Glutamatergic neuron (in vitro differentiated cells): Measurements from ENCODE around the gene TAOK2. TPM values are rescaled to one million over a fixed set of nuclear protein-coding genes. Genes with fewer than 3 reads are reported as not detected.

ENCODE experiments used
- DNase-seq: peaks from one replicate; pipeline ENCODE4 v3.0.0; 2022
- H3K27ac Mint-ChIP-seq: one replicate; pipeline ENCODE4 v1.8.0; 2020; ENCODE audit warnings: mild to moderate bottlenecking, mixed read lengths, inconsistent platforms; ENCODE audit not compliant: unreplicated experiment
- H3K27me3 Mint-ChIP-seq: one replicate; pipeline ENCODE4 v1.8.0; 2020; ENCODE audit warnings: mild to moderate bottlenecking, moderate library complexity, mixed read lengths, inconsistent platforms; ENCODE audit not compliant: unreplicated experiment
- H3K36me3 Mint-ChIP-seq: one replicate; pipeline ENCODE4 v1.8.0; 2020; ENCODE audit warnings: mild to moderate bottlenecking, mixed read lengths, inconsistent platforms; ENCODE audit not compliant: unreplicated experiment
- H3K4me1 Mint-ChIP-seq: one replicate; pipeline ENCODE4 v1.8.0; 2020; ENCODE audit warnings: mild to moderate bottlenecking, low read depth, mixed read lengths, inconsistent platforms; ENCODE audit not compliant: unreplicated experiment
- H3K4me3 Mint-ChIP-seq: one replicate; pipeline ENCODE4 v1.8.0; 2020; ENCODE audit warnings: mild to moderate bottlenecking, mixed read lengths, inconsistent platforms; ENCODE audit not compliant: unreplicated experiment
- H3K9me3 Mint-ChIP-seq: one replicate; pipeline ENCODE4 v1.8.0; 2020; ENCODE audit warnings: mild to moderate bottlenecking, moderate library complexity, mixed read lengths, inconsistent platforms; ENCODE audit not compliant: unreplicated experiment
- total RNA-seq: library from RNA; stranded (reverse); fragmentation: NEBNext Ultra II Directional; extraction: Animal tissue kit (Norgen Biotek cat#: 25700); gene quantifications from one replicate; pipeline ENCODE4 v1.2.1, GENCODE V29; 2021; ENCODE audit not compliant: unreplicated experiment
- TF ChIP-seq, protein P1 (sequence below): fragments of 200-600 bp; sonication (generic); IDR thresholded peaks from one replicate; pipeline ENCODE4 v1.5.0; 2021; ENCODE audit not compliant: partially characterized antibody, unreplicated experiment

Gene TAOK2
- total RNA-seq, 1 donor from 2014 or later: 58.5 TPM

DNA sequence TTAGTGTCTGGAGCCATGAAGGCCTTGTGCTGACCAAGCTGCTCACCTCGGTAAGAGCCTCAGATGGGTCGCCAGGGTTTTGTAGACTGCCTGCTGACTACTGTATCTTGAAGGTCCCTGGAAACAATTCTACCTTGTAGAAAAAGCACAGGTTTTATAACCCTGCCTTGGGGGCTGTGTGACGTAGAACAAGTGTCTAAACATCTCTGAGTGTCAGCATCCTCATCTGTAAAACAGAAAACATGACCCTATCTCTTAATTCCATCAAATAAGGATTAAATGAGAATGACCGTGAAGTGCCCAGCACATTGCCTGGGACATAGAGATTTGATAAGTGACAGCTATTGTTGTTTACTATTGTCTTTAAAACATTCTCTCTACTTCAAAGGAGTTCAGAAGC lies 5.5 kb upstream of the TAOK2 start:
- no peak for DNase-seq
- TF ChIP-seq, protein P1, sequence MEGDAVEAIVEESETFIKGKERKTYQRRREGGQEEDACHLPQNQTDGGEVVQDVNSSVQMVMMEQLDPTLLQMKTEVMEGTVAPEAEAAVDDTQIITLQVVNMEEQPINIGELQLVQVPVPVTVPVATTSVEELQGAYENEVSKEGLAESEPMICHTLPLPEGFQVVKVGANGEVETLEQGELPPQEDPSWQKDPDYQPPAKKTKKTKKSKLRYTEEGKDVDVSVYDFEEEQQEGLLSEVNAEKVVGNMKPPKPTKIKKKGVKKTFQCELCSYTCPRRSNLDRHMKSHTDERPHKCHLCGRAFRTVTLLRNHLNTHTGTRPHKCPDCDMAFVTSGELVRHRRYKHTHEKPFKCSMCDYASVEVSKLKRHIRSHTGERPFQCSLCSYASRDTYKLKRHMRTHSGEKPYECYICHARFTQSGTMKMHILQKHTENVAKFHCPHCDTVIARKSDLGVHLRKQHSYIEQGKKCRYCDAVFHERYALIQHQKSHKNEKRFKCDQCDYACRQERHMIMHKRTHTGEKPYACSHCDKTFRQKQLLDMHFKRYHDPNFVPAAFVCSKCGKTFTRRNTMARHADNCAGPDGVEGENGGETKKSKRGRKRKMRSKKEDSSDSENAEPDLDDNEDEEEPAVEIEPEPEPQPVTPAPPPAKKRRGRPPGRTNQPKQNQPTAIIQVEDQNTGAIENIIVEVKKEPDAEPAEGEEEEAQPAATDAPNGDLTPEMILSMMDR: no peak
- Mint-ChIP-seq H3K4me3 (no peak overlapping the region), H3K27me3 (peaks cover 3% of the 10 kb centered on the region), H3K9me3 (peaks cover 6% of the 10 kb centered on the region), H3K36me3 (peaks cover 8% of the 10 kb centered on the region), H3K27ac (no peak overlapping the region), H3K4me1 (peaks cover 2% of the 10 kb centered on the region)

DNA sequence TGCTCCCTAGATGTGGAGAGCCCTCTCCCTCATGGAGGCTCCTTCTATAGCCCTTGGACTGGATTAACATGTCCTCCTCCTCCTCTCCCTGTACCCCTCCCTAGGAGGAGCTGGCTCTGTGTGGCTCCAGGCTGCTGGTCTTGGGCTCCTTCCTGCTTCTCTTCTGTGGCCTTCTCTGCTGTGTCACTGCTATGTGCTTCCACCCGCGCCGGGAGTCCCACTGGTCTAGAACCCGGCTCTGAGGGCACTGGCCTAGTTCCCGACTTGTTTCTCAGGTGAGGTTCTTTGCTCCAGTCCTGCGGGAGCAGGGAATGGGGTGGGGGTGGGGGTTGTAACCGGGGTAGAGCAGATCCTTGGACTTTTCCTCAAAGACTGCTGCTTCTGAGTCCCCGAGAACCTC lies 2.4 kb upstream of the TAOK2 start:
- Mint-ChIP-seq H3K4me1 (peaks cover 18% of the 10 kb centered on the region), H3K9me3 (peaks cover 17% of the 10 kb centered on the region), H3K36me3 (peaks cover 4% of the 10 kb centered on the region), H3K27ac (no peak overlapping the region), H3K4me3 (no peak overlapping the region), H3K27me3 (peaks cover 8% of the 10 kb centered on the region)
- DNase-seq: no peak
- TF ChIP-seq, protein P1: no peak

DNA sequence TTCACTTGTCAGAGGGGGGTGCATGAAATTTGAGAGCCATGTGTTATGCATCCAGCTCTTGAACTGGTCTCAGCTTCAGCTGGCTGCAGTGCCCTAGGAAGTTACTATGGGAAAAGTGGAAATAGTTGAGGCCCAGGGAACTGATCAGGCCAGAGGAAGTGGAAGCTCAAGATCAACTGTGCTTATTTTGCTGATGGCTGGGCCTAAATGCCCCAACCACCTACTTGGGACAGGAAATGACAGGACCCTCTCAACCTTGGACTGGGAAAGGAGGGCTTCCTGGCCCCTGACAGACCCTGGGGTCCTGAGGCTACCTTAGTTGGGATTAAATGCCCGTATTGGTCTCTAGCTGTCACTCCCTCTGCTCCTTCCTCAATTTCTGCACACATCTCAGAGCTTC lies 1.2 kb upstream of the TAOK2 start:
- Mint-ChIP-seq H3K4me3 (peak overlapping the region; percentile 40), H3K4me1 (peaks cover 26% of the 10 kb centered on the region), H3K9me3 (peaks cover 17% of the 10 kb centered on the region), H3K27me3 (peaks cover 8% of the 10 kb centered on the region), H3K36me3 (peaks cover 4% of the 10 kb centered on the region), H3K27ac (no peak overlapping the region)
- DNase-seq: no peak
- TF ChIP-seq, protein P1: no peak

DNA sequence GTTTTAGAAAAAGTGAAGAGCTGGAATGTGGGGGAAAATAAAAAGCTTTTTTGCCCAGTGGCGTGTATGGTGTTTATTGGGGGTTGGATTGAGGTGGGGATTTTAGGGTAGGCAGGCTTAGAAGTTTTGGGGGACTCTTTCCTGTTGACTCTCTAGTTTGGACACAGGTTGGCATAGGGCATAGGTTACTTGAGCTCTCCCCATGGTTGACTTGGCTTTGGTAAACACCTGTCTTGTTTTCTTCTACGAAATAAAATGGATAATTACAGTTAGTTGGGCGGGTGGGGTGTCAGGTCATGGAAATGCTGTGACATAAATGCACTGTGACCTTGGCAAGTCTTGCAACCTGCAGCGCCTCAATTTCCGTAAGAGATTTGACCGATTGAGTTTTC lies 680 bp upstream of the TAOK2 start:
- TF ChIP-seq, protein P1: no peak
- H3K27ac Mint-ChIP-seq: no peak overlapping the region
- peak overlapping the region; percentile 40 for H3K4me3 Mint-ChIP-seq
- peaks cover 4% of the 10 kb centered on the region for H3K36me3 Mint-ChIP-seq
- no peak for DNase-seq
- peaks cover 8% of the 10 kb centered on the region for H3K27me3 Mint-ChIP-seq
- peaks cover 26% of the 10 kb centered on the region for H3K4me1 Mint-ChIP-seq
- H3K9me3 Mint-ChIP-seq: peaks cover 17% of the 10 kb centered on the region

- peaks cover 7% of the 10 kb centered on the region for H3K27me3 Mint-ChIP-seq
- TF ChIP-seq, protein P1: no peak
- peak overlapping the region; percentile 94 for H3K4me3 Mint-ChIP-seq
- H3K27ac Mint-ChIP-seq: peak overlapping the region; percentile 83
- H3K4me1 Mint-ChIP-seq: peaks cover 25% of the 10 kb centered on the region
- H3K36me3 Mint-ChIP-seq: peaks cover 3% of the 10 kb centered on the region
- DNase-seq: peak; percentile 27
- peaks cover 17% of the 10 kb centered on the region for H3K9me3 Mint-ChIP-seq
These were observed 844 bp downstream of the TAOK2 start for GRCh38 chr16:29974291-29975133.
